OCI-LY3 (cell line): ENCODE measurements around the gene ADAR.

Source experiments
- CTCF ChIP-seq: fragments of 200-600, 300-600 bp; sonication (generic); IDR thresholded peaks from 2 replicates; pipeline ENCODE4 v1.5.1; 2014; ENCODE audit warnings: antibody characterized with exemption, low read length, low read depth
- EZH2phosphoT487 ChIP-seq: fragments of 200-600 bp; shearing (Covaris generic); IDR thresholded peaks from 2 replicates; pipeline ENCODE4 v1.6.1; 2018; ENCODE audit warnings: antibody characterized with exemption, mixed run types, low read depth

GRCh38 chr1:154552036-154552435 lies 56.0 kb downstream of the ADAR start:
- no peak for TF ChIP-seq EZH2phosphoT487
- no peak for TF ChIP-seq CTCF
